ENCODE results near the gene LAMA3.

The LAMA3 gene

GRCh38 chr18:23982155-23983079 lies 293.2 kb downstream of the LAMA3 start:
- Histone ChIP-seq H3K79me2 (ENCODE audit: insufficient read depth, low read depth) (no peaks in the 10 kb centered on the region), H3K36me3 (ENCODE audit: insufficient read depth) (no peaks in the 10 kb centered on the region), H4K20me1 (ENCODE audit: insufficient read depth) (no peaks in the 10 kb centered on the region), H3K4me2 (no peak overlapping the region), H3K4me3 (IDR thresholded peaks at IDR 0.05; ENCODE audit: insufficient read depth, low read depth, low read length) (no peak overlapping the region), H3K27me3 (ENCODE audit: insufficient read depth, low read depth) (no peaks in the 10 kb centered on the region), H3K4me1 (ENCODE audit: low read depth, poor library complexity, severe bottlenecking) (no peaks in the 10 kb centered on the region), H3K9ac (no peak overlapping the region), H2AFZ (ENCODE audit: low read depth) (no peak overlapping the region), H3K27ac (no peak overlapping the region)
- TF ChIP-seq, protein P1, sequence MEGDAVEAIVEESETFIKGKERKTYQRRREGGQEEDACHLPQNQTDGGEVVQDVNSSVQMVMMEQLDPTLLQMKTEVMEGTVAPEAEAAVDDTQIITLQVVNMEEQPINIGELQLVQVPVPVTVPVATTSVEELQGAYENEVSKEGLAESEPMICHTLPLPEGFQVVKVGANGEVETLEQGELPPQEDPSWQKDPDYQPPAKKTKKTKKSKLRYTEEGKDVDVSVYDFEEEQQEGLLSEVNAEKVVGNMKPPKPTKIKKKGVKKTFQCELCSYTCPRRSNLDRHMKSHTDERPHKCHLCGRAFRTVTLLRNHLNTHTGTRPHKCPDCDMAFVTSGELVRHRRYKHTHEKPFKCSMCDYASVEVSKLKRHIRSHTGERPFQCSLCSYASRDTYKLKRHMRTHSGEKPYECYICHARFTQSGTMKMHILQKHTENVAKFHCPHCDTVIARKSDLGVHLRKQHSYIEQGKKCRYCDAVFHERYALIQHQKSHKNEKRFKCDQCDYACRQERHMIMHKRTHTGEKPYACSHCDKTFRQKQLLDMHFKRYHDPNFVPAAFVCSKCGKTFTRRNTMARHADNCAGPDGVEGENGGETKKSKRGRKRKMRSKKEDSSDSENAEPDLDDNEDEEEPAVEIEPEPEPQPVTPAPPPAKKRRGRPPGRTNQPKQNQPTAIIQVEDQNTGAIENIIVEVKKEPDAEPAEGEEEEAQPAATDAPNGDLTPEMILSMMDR (conservative IDR thresholded peaks at IDR 0.05; ENCODE audit: low read depth, low read length) = no peak

GRCh38 chr18:23983112-23983511 lies 293.9 kb downstream of the LAMA3 start:
- Histone ChIP-seq H3K36me3 (ENCODE audit: insufficient read depth) (no peaks in the 10 kb centered on the region), H3K4me2 (no peak overlapping the region), H4K20me1 (ENCODE audit: insufficient read depth) (no peaks in the 10 kb centered on the region), H3K79me2 (ENCODE audit: insufficient read depth, low read depth) (no peaks in the 10 kb centered on the region), H3K4me1 (ENCODE audit: low read depth, poor library complexity, severe bottlenecking) (no peaks in the 10 kb centered on the region), H3K27ac (no peak overlapping the region), H3K27me3 (ENCODE audit: insufficient read depth, low read depth) (no peaks in the 10 kb centered on the region), H3K4me3 (IDR thresholded peaks at IDR 0.05; ENCODE audit: insufficient read depth, low read depth, low read length) (no peak overlapping the region), H3K9ac (no peak overlapping the region), H2AFZ (ENCODE audit: low read depth) (no peak overlapping the region)
- TF ChIP-seq, protein P1 (conservative IDR thresholded peaks at IDR 0.05; ENCODE audit: low read depth, low read length) = no peak

GRCh38 chr18:23986600-23987359 lies 297.5 kb downstream of the LAMA3 start:
- H3K4me1 ChIP-seq (ENCODE audit: low read depth, poor library complexity, severe bottlenecking) = no peaks in the 10 kb centered on the region
- no peak overlapping the region for H3K4me3 ChIP-seq (IDR thresholded peaks at IDR 0.05; ENCODE audit: insufficient read depth, low read depth, low read length)
- H2AFZ ChIP-seq (ENCODE audit: low read depth) = no peak overlapping the region
- H3K27ac ChIP-seq = no peak overlapping the region
- H3K36me3 ChIP-seq (ENCODE audit: insufficient read depth) = no peaks in the 10 kb centered on the region
- no peaks in the 10 kb centered on the region for H3K27me3 ChIP-seq (ENCODE audit: insufficient read depth, low read depth)
- H3K9ac ChIP-seq = no peak overlapping the region
- TF ChIP-seq, protein P1 (conservative IDR thresholded peaks at IDR 0.05; ENCODE audit: low read depth, low read length) = no peak
- no peak overlapping the region for H3K4me2 ChIP-seq
- no peaks in the 10 kb centered on the region for H4K20me1 ChIP-seq (ENCODE audit: insufficient read depth)
- H3K79me2 ChIP-seq (ENCODE audit: insufficient read depth, low read depth) = no peaks in the 10 kb centered on the region

GRCh38 chr18:23990474-23991410 lies 301.5 kb downstream of the LAMA3 start:
- H4K20me1 ChIP-seq (ENCODE audit: insufficient read depth) = no peaks in the 10 kb centered on the region
- H3K4me1 ChIP-seq (ENCODE audit: low read depth, poor library complexity, severe bottlenecking) = peaks cover 9% of the 10 kb centered on the region
- H3K9ac ChIP-seq = no peak overlapping the region
- H3K27me3 ChIP-seq (ENCODE audit: insufficient read depth, low read depth) = no peaks in the 10 kb centered on the region
- TF ChIP-seq, protein P1 (conservative IDR thresholded peaks at IDR 0.05; ENCODE audit: low read depth, low read length) = no peak
- H3K79me2 ChIP-seq (ENCODE audit: insufficient read depth, low read depth) = no peaks in the 10 kb centered on the region
- H3K36me3 ChIP-seq (ENCODE audit: insufficient read depth) = no peaks in the 10 kb centered on the region
- no peak overlapping the region for H3K4me3 ChIP-seq (IDR thresholded peaks at IDR 0.05; ENCODE audit: insufficient read depth, low read depth, low read length)
- H2AFZ ChIP-seq (ENCODE audit: low read depth) = no peak overlapping the region
- no peak overlapping the region for H3K4me2 ChIP-seq
- H3K27ac ChIP-seq = no peak overlapping the region

Measured in KMS-11 (cell line).